Fibroblast of lung (primary cell): Measurements from ENCODE around the gene LRP5. TPM values are rescaled to one million over a fixed set of nuclear protein-coding genes. Genes with fewer than 3 reads are reported as not detected.

Experiments used
- DNase-seq, 2 donors: peaks; one replicate each; pipeline versions ENCODE4 v3.0.0 to v3.0.0-alpha.2; 2010; ENCODE audit warnings: low read depth in 2 of 2
- H2AFZ ChIP-seq: 2 replicates; pipeline ENCODE4 v1.5.1; 2012; ENCODE audit warnings: low read length, control low read depth, inconsistent platforms
- H3K27ac ChIP-seq: 2 replicates; pipeline ENCODE4 v1.5.1; 2011; ENCODE audit warnings: low read length, control low read depth; ENCODE audit not compliant: insufficient read depth
- H3K27me3 ChIP-seq: 2 replicates; pipeline ENCODE4 v1.5.1; 2011; ENCODE audit warnings: mild to moderate bottlenecking, low read length; ENCODE audit not compliant: control insufficient read depth, insufficient read depth
- H3K36me3 ChIP-seq: 2 replicates; pipeline ENCODE4 v1.5.1; 2011; ENCODE audit warnings: low read length; ENCODE audit not compliant: control insufficient read depth, insufficient read depth
- H3K4me1 ChIP-seq: 2 replicates; pipeline ENCODE4 v1.5.1; 2011; ENCODE audit warnings: low read length; ENCODE audit not compliant: control insufficient read depth, insufficient read depth; ENCODE audit errors: extremely low read depth
- H3K4me2 ChIP-seq: 2 replicates; pipeline ENCODE4 v1.5.1; 2011; ENCODE audit warnings: low read length, control low read depth; ENCODE audit not compliant: insufficient read depth; ENCODE audit errors: extremely low read depth
- H3K4me3 ChIP-seq, 4 experiments: fragments of 200-600 bp in 1 of 4; sonication (generic) in 1 of 4; replicated peaks in 1 of 4; 2 replicates each; pipeline ENCODE4 v1.5.1; 2011 to 2016; ENCODE audit warnings: low read length in 4 of 4, low read depth in 3 of 4, mild to moderate bottlenecking in 3 of 4, control low read depth in 2 of 4, inconsistent platforms in 1 of 4, mixed read lengths in 1 of 4; ENCODE audit not compliant: insufficient read depth in 1 of 4; ENCODE audit errors: control extremely low read depth in 1 of 4
- H3K79me2 ChIP-seq: 2 replicates; pipeline ENCODE4 v1.5.1; 2012; ENCODE audit warnings: mild to moderate bottlenecking, low read length, inconsistent platforms; ENCODE audit not compliant: control insufficient read depth, insufficient read depth
- H3K9ac ChIP-seq: 2 replicates; pipeline ENCODE4 v1.5.1; 2011; ENCODE audit warnings: mild to moderate bottlenecking, low read length, control low read depth; ENCODE audit not compliant: insufficient read depth
- H3K9me3 ChIP-seq: 2 replicates; pipeline ENCODE4 v1.5.1; 2012; ENCODE audit warnings: low read depth, low read length; ENCODE audit not compliant: control insufficient read depth, insufficient read depth
- H4K20me1 ChIP-seq: 2 replicates; pipeline ENCODE4 v1.5.1; 2011; ENCODE audit warnings: low read length; ENCODE audit not compliant: control insufficient read depth, insufficient read depth; ENCODE audit errors: extremely low read depth
- EZH2 ChIP-seq: IDR thresholded peaks from 2 replicates; pipeline ENCODE4 v1.5.1; 2012; ENCODE audit warnings: low read length, control low read depth, mild to moderate bottlenecking; ENCODE audit errors: missing control alignments
- polyA plus RNA-seq, 2 donors: library from polyadenylated mRNA; depleted of rRNA in 1 of 2; stranded (reverse) in 1 of 2; unstranded in 1 of 2; fragments of >200 nt; gene quantifications; 2 replicates each; pipeline ENCODE4 v1.2.1, GENCODE V29; 2011 to 2012; ENCODE audit warnings: missing spikeins in 1 of 2
- total RNA-seq: library from RNA; depleted of rRNA; stranded (reverse); fragments of >200 nt; gene quantifications from 2 replicates; pipeline ENCODE4 v1.2.1, GENCODE V29; 2014
- TF ChIP-seq, protein P1 (sequence below), 2 donors: IDR thresholded peaks in 1 of 2; conservative IDR thresholded peaks in 1 of 2; 1 replicate in 1 of 2; 2 replicates in 1 of 2; pipeline ENCODE4 v1.5.1; 2011 to 2012; ENCODE audit warnings: low read length in 2 of 2, control low read depth in 1 of 2, inconsistent platforms in 1 of 2, low read depth in 1 of 2, mild to moderate bottlenecking in 1 of 2

The LRP5 gene
- total and polyA plus RNA-seq, 2 donors (not counting 1 experiment from before 2014, with no cell fraction given) = 3.8 to 22.0 TPM

DNA sequence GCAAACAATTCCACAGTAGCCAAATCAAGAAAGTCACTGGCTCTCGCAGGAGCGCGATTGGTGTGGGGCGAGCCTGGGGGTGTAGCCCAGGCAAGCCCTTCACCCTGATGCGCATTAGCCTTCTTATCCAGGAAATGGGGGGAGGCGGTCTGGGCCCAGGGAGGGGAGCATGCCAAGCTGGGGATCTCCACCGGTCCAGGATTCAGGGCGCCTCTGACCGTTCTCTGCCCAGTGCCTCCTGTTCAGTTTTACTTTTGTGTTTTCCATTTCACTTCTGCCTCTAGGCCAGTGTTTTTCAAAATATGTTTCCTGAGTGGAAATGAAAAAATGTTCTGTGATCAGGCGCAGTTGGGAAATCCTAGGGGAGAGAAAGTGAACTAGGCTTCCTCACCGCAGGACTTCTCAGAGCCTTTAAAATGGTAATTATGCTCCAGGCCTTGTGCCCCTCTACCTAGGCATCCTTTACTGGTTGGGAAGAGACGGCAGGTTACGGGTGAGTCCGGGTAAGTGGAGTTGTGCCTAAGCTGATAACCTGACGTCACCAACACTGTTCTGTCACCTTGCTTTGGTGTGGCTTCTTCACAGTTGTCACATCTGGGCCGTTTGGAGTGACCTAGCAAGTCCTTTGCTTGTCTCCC, 18.4 kb downstream of the LRP5 start:
- Histone ChIP-seq H3K9ac (no peak overlapping the region), H3K4me3 (no peak overlapping the region), H3K4me1 (peaks cover 4% of the 10 kb centered on the region), H3K79me2 (no peaks in the 10 kb centered on the region), H2AFZ (no peak overlapping the region), H3K36me3 (no peaks in the 10 kb centered on the region), H3K27me3 (no peaks in the 10 kb centered on the region), H3K4me2 (no peak overlapping the region), H3K27ac (no peak overlapping the region), H3K9me3 (no peaks in the 10 kb centered on the region), H4K20me1 (no peaks in the 10 kb centered on the region)
- DNase-seq = no peak
- no peak for TF ChIP-seq EZH2
- TF ChIP-seq, protein P1, sequence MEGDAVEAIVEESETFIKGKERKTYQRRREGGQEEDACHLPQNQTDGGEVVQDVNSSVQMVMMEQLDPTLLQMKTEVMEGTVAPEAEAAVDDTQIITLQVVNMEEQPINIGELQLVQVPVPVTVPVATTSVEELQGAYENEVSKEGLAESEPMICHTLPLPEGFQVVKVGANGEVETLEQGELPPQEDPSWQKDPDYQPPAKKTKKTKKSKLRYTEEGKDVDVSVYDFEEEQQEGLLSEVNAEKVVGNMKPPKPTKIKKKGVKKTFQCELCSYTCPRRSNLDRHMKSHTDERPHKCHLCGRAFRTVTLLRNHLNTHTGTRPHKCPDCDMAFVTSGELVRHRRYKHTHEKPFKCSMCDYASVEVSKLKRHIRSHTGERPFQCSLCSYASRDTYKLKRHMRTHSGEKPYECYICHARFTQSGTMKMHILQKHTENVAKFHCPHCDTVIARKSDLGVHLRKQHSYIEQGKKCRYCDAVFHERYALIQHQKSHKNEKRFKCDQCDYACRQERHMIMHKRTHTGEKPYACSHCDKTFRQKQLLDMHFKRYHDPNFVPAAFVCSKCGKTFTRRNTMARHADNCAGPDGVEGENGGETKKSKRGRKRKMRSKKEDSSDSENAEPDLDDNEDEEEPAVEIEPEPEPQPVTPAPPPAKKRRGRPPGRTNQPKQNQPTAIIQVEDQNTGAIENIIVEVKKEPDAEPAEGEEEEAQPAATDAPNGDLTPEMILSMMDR (conservative IDR thresholded peaks at IDR 0.05 in 1 of 2, IDR thresholded peaks at IDR 0.05 in 1 of 2; ENCODE audit: low read depth in 1 of 2, low read length in 2 of 2) = no peak

DNA sequence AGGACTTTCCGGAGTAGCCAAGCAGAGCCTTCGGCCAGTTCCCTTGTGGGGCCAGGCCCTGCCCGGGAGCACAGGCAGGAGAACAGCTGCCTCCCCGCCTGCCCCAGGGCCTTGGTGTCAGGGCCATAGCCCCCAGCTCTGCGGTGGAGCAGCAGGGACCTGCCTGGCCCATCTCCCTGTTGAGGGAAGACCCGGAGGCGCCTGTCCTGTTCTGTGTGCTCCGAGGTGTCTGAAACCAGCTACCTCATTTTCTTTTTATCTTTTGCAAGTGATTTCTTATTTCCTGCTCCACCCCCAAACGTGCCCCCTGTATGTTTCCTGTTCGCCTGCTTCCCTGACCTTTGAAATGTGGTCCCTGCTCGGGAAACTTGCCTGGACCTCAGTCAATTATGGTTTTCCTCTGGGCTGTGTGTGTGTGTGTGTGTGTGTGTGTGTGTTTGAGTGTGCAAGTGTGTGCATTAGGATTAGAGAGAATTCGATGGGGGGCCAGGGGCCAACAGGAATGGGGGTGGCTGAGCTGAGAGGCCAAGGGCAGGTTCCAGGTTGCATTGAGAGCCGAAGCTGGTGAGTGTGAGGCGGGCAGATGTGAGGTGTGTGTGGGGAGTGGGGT, 19.1 kb downstream of the LRP5 start:
- Histone ChIP-seq H3K4me1 (peaks cover 4% of the 10 kb centered on the region), H3K79me2 (no peaks in the 10 kb centered on the region), H3K9me3 (no peaks in the 10 kb centered on the region), H3K27me3 (no peaks in the 10 kb centered on the region), H3K27ac (no peak overlapping the region), H4K20me1 (no peaks in the 10 kb centered on the region), H3K4me3 (no peak overlapping the region), H3K36me3 (no peaks in the 10 kb centered on the region), H3K4me2 (no peak overlapping the region), H2AFZ (no peak overlapping the region), H3K9ac (no peak overlapping the region)
- TF ChIP-seq, protein P1 (conservative IDR thresholded peaks at IDR 0.05 in 1 of 2, IDR thresholded peaks at IDR 0.05 in 1 of 2; ENCODE audit: low read depth in 1 of 2, low read length in 2 of 2) = no peak
- no peak for TF ChIP-seq EZH2
- DNase-seq = no peak

DNA sequence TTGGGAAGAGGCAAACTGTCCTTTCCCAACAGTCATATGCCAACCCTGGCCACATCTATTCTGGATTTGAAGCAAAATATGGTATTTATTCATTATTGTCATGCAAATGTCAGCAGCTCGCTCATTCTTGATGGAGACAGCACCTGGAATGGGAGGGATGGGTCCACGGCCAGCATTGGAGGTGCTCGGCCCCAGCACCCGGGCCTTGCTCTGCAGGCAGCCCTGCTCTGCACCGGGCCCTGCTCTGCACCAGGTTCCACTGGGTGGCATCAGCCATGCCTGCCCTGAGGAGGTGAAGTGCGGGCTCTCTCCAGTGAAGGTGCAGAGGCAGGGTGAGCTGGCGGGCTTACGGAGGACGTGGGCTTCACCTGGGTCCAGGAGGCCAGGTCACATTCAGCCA, 19.8 kb downstream of the LRP5 start:
- H3K4me2 ChIP-seq = no peak overlapping the region
- TF ChIP-seq, protein P1 (conservative IDR thresholded peaks at IDR 0.05 in 1 of 2, IDR thresholded peaks at IDR 0.05 in 1 of 2; ENCODE audit: low read depth in 1 of 2, low read length in 2 of 2) = no peak
- no peak for TF ChIP-seq EZH2
- peaks cover 4% of the 10 kb centered on the region for H3K4me1 ChIP-seq
- no peak overlapping the region for H3K27ac ChIP-seq
- no peaks in the 10 kb centered on the region for H3K79me2 ChIP-seq
- H3K9me3 ChIP-seq = no peaks in the 10 kb centered on the region
- no peak overlapping the region for H3K4me3 ChIP-seq
- H3K9ac ChIP-seq = no peak overlapping the region
- H2AFZ ChIP-seq = no peak overlapping the region
- no peak for DNase-seq
- H3K27me3 ChIP-seq = no peaks in the 10 kb centered on the region
- no peaks in the 10 kb centered on the region for H3K36me3 ChIP-seq
- no peaks in the 10 kb centered on the region for H4K20me1 ChIP-seq
